PC-9 (cell line): Measurements from ENCODE around the gene FGF14. TPM values are rescaled to one million over a fixed set of nuclear protein-coding genes. Genes with fewer than 3 reads are reported as not detected.

Experiments
- BruUV-seq: library from RNA; stranded (reverse); fragments of 400-500 nt; replicated peaks from 2 replicates; lab custom pipeline; 2021; lab: Mats Ljungman, UMichigan
- CTCF ChIA-PET: fragments of 300-600 bp; sonication (Branson Sonifier 250); formaldehyde crosslinking; loops from one replicate; lab custom pipeline; 2022; ENCODE audit warnings: antibody characterized with exemption; lab: Charles Lee
- POLR2A ChIA-PET: fragments of 300-600 bp; sonication (Branson Sonifier 250); formaldehyde crosslinking; loops from one replicate; lab custom pipeline; 2022; ENCODE audit warnings: antibody characterized with exemption; ENCODE audit not compliant: unreplicated experiment; lab: Charles Lee
- DNase-seq, 2 experiments: peaks; one replicate each; pipeline versions ENCODE4 v3.0.0 to v3.0.0-alpha.2; 2015 to 2022; ENCODE audit warnings: mixed read lengths in 1 of 2
- H2AFZ ChIP-seq: fragments of 200-600 bp; sonication (generic); 2 replicates; pipeline ENCODE4 v1.8.1; 2017; ENCODE audit warnings: antibody characterized with exemption
- H3F3A ChIP-seq: fragments of 200-600 bp; sonication (generic); 2 replicates; pipeline ENCODE4 v1.8.1; 2017; ENCODE audit warnings: antibody characterized with exemption, mild to moderate bottlenecking, low read depth; ENCODE audit not compliant: insufficient read depth
- H3K27ac ChIP-seq: fragments of 200-600 bp; sonication (generic); 2 replicates; pipeline ENCODE4 v1.6.1; 2016; ENCODE audit warnings: mixed run types
- H3K27me3 ChIP-seq: fragments of 200-600 bp; sonication (generic); 2 replicates; pipeline ENCODE4 v1.6.1; 2016; ENCODE audit warnings: low read depth, mixed run types; ENCODE audit not compliant: insufficient read depth
- H3K36me3 ChIP-seq: fragments of 200-600 bp; sonication (generic); 2 replicates; pipeline ENCODE4 v1.6.1; 2016; ENCODE audit warnings: low read depth, mixed run types
- H3K4me1 ChIP-seq: fragments of 200-600 bp; sonication (generic); replicated peaks from 2 replicates; pipeline ENCODE4 v1.6.1; 2016; ENCODE audit warnings: mixed run types; ENCODE audit not compliant: insufficient read depth
- H3K4me2 ChIP-seq: fragments of 200-600 bp; sonication (generic); 2 replicates; pipeline ENCODE4 v1.6.1; 2017; ENCODE audit warnings: mixed run types
- H3K4me3 ChIP-seq: fragments of 200-600 bp; sonication (generic); 2 replicates; pipeline ENCODE4 v1.6.1; 2016; ENCODE audit warnings: mixed run types
- H3K79me2 ChIP-seq: fragments of 200-600 bp; sonication (generic); 2 replicates; pipeline ENCODE4 v1.6.1; 2017; ENCODE audit warnings: low read depth, mixed run types
- H3K9me2 ChIP-seq: fragments of 200-600 bp; sonication (generic); 2 replicates; pipeline ENCODE4 v1.8.1; 2017; ENCODE audit warnings: mild to moderate bottlenecking; ENCODE audit not compliant: insufficient read depth
- H3K9me3 ChIP-seq: fragments of 200-600 bp; sonication (generic); 2 replicates; pipeline ENCODE4 v1.8.1; 2016; ENCODE audit warnings: low read depth; ENCODE audit not compliant: insufficient read depth
- H4K20me1 ChIP-seq: fragments of 200-600 bp; sonication (generic); 2 replicates; pipeline ENCODE4 v1.8.1; 2017; ENCODE audit not compliant: insufficient read depth
- CTCF ChIP-seq: fragments of 200-600 bp; sonication (generic); conservative IDR thresholded peaks from 2 replicates; pipeline ENCODE4 v1.6.1; 2017; ENCODE audit warnings: mixed run types, antibody characterized with exemption, mild to moderate bottlenecking, moderate library complexity
- EZH2 ChIP-seq: fragments of 200-600 bp; sonication (generic); IDR thresholded peaks from 2 replicates; pipeline ENCODE4 v1.8.0; 2017; ENCODE audit warnings: antibody characterized with exemption, low read depth
- intact Hi-C: fragments of 100-400 bp; cut with micrococcal nuclease; formaldehyde crosslinking; loops from one replicate; pipeline ENCODE4 v1.10.0; 2022; ENCODE audit not compliant: unreplicated experiment
- total RNA-seq: library from RNA; stranded (reverse); gene quantifications from 2 replicates; pipeline ENCODE4 v1.2.3, GENCODE V29; 2021

The FGF14 gene
- total RNA-seq, 1 experiment from 2014 or later = not detected

GRCh38 chr13:102299366-102299765, 102.5 kb downstream of the FGF14 start:
- Histone ChIP-seq H3K79me2 (no peaks in the 10 kb centered on the region), H3K4me1 (no peaks in the 10 kb centered on the region), H3K36me3 (no peaks in the 10 kb centered on the region), H2AFZ (no peak overlapping the region), H4K20me1 (no peaks in the 10 kb centered on the region), H3F3A (no peaks in the 10 kb centered on the region), H3K27me3 (peaks cover 22% of the 10 kb centered on the region; the same call in 1 of the 2 replicates), H3K9me3 (no peaks in the 10 kb centered on the region), H3K27ac (no peak overlapping the region), H3K9me2 (no peaks in the 10 kb centered on the region), H3K4me2 (no peak overlapping the region), H3K4me3 (no peak overlapping the region)
- intact Hi-C loops = no loop called here
- DNase-seq = no peak
- ChIA-PET POLR2A (no interaction called here), CTCF (no interaction called here)
- no peak for TF ChIP-seq EZH2
- TF ChIP-seq CTCF = no peak
- BruUV-seq = no TSS peak

- no peaks in the 10 kb centered on the region for H3K4me1 ChIP-seq
- no peaks in the 10 kb centered on the region for H3K79me2 ChIP-seq
- POLR2A ChIA-PET = no interaction called here
- H3K9me2 ChIP-seq = no peaks in the 10 kb centered on the region
- peaks cover 22% of the 10 kb centered on the region; the same call in 1 of the 2 replicates for H3K27me3 ChIP-seq
- no peak for DNase-seq
- no peak overlapping the region for H3K4me3 ChIP-seq
- no peaks in the 10 kb centered on the region for H3K9me3 ChIP-seq
- BruUV-seq = no TSS peak
- H3K36me3 ChIP-seq = no peaks in the 10 kb centered on the region
- CTCF ChIA-PET = no interaction called here
- no peaks in the 10 kb centered on the region for H4K20me1 ChIP-seq
- H2AFZ ChIP-seq = no peak overlapping the region
- intact Hi-C loops = no loop called here
- H3K4me2 ChIP-seq = no peak overlapping the region
- H3K27ac ChIP-seq = no peak overlapping the region
- TF ChIP-seq EZH2 = no peak
- TF ChIP-seq CTCF = no peak
- no peaks in the 10 kb centered on the region for H3F3A ChIP-seq
Measured at GRCh38 chr13:102298051-102298450, 103.8 kb downstream of the FGF14 start.

- Histone ChIP-seq H4K20me1 (no peaks in the 10 kb centered on the region), H2AFZ (no peak overlapping the region), H3K9me3 (no peaks in the 10 kb centered on the region), H3K36me3 (no peaks in the 10 kb centered on the region), H3F3A (no peaks in the 10 kb centered on the region), H3K4me2 (no peak overlapping the region), H3K4me1 (no peaks in the 10 kb centered on the region), H3K79me2 (no peaks in the 10 kb centered on the region), H3K27ac (no peak overlapping the region), H3K4me3 (no peak overlapping the region), H3K9me2 (no peaks in the 10 kb centered on the region), H3K27me3 (0 out of 2 replicates have a peak, but pooled peaks cover 14% of the 10 kb centered on the region)
- POLR2A ChIA-PET = no interaction called here
- DNase-seq = no peak
- TF ChIP-seq EZH2 (no peak), CTCF (no peak)
- intact Hi-C loops = no loop called here
- CTCF ChIA-PET = no interaction called here
- BruUV-seq = no TSS peak
Measured at GRCh38 chr13:102295316-102296048, 106.4 kb downstream of the FGF14 start.
